Natural killer cell treated with Interleukin-12 subunit alpha and Interleukin-12 subunit beta and Interleukin-15 and Interleukin-18, amount 100 ng/mL, for 72 hours (primary cell): ENCODE results near the gene DNAJB8. TPM values are rescaled to one million over a fixed set of nuclear protein-coding genes. Genes with fewer than 3 reads are reported as not detected.

ENCODE experiments used
- ATAC-seq, 2 donors: fragments of 150-1000 bp; cut with Tn5 transposase in 1 of 2; sonication (Bioruptor Pico), chemical (Tn5 transposase) in 1 of 2; 2 replicates each; pipeline ENCODE4 v1.10.0; 2021
- DNase-seq: peaks from one replicate; pipeline ENCODE4 v3.0.0; 2022; ENCODE audit warnings: low spot score
- H3K27ac Mint-ChIP-seq, 2 donors: 1 replicate in 1 of 2; 2 replicates in 1 of 2; pipeline ENCODE4 v1.8.0; 2022; ENCODE audit warnings: mixed read lengths in 2 of 2, mild to moderate bottlenecking in 1 of 2, moderate library complexity in 1 of 2
- H3K27me3 Mint-ChIP-seq, 2 donors: 1 replicate in 1 of 2; 2 replicates in 1 of 2; pipeline ENCODE4 v1.8.0; 2022; ENCODE audit warnings: mixed read lengths in 2 of 2
- H3K36me3 Mint-ChIP-seq: one replicate; pipeline ENCODE4 v1.8.0; 2022; ENCODE audit warnings: mixed read lengths
- H3K4me1 Mint-ChIP-seq, 2 donors: 1 replicate in 1 of 2; 2 replicates in 1 of 2; pipeline ENCODE4 v1.8.0; 2022; ENCODE audit warnings: low read depth in 2 of 2, mixed read lengths in 2 of 2, mild to moderate bottlenecking in 1 of 2
- H3K4me3 Mint-ChIP-seq: one replicate; pipeline ENCODE4 v1.8.0; 2022; ENCODE audit warnings: mixed read lengths
- H3K9me3 Mint-ChIP-seq: 2 replicates; pipeline ENCODE4 v1.8.0; 2022; ENCODE audit warnings: mixed read lengths
- total RNA-seq, 2 donors: library from RNA; stranded (reverse); gene quantifications; one replicate each; pipeline ENCODE4 v1.2.3, GENCODE V29; 2022

The DNAJB8 gene
- total RNA-seq, 2 donors from 2014 or later = not detected

GRCh38 chr3:128490915-128491690, 24.4 kb upstream of the DNAJB8 start:
- peaks cover 36 to 42% of the 10 kb centered on the region in 2 donors for H3K27me3 Mint-ChIP-seq
- H3K4me3 Mint-ChIP-seq = no peak overlapping the region
- ATAC-seq = no peak
- H3K9me3 Mint-ChIP-seq = no peaks in the 10 kb centered on the region
- H3K4me1 Mint-ChIP-seq = peaks cover 5 to 6% of the 10 kb centered on the region in 2 donors
- no peak for DNase-seq
- H3K36me3 Mint-ChIP-seq = no peaks in the 10 kb centered on the region
- H3K27ac Mint-ChIP-seq = peak overlapping the region in 1 of 2 donors; percentile 43

- H3K4me1 Mint-ChIP-seq = peaks cover 5 to 6% of the 10 kb centered on the region in 2 donors
- peak; percentile 42 for DNase-seq
- no peak for ATAC-seq
- no peak overlapping the region for H3K4me3 Mint-ChIP-seq
- no peaks in the 10 kb centered on the region for H3K9me3 Mint-ChIP-seq
- peaks cover 35 to 41% of the 10 kb centered on the region in 2 donors for H3K27me3 Mint-ChIP-seq
- no peak overlapping the region for H3K27ac Mint-ChIP-seq
- no peaks in the 10 kb centered on the region for H3K36me3 Mint-ChIP-seq
Measured at GRCh38 chr3:128490650-128490914, 23.9 kb upstream of the DNAJB8 start.

GRCh38 chr3:128489927-128490649, 23.4 kb upstream of the DNAJB8 start:
- Mint-ChIP-seq H3K4me1 (peaks cover 5 to 6% of the 10 kb centered on the region in 2 donors), H3K4me3 (peak overlapping the region; percentile 60), H3K27ac (no peak overlapping the region), H3K27me3 (peaks cover 37 to 41% of the 10 kb centered on the region in 2 donors), H3K9me3 (no peaks in the 10 kb centered on the region), H3K36me3 (no peaks in the 10 kb centered on the region)
- ATAC-seq (no peak), DNase-seq (peak; percentile 58)

- Mint-ChIP-seq H3K4me3 (peak overlapping the region; percentile 60), H3K9me3 (no peaks in the 10 kb centered on the region), H3K27ac (no peak overlapping the region), H3K4me1 (peaks cover 5 to 6% of the 10 kb centered on the region in 2 donors), H3K27me3 (peaks cover 34 to 41% of the 10 kb centered on the region in 2 donors), H3K36me3 (no peaks in the 10 kb centered on the region)
- DNase-seq (no peak), ATAC-seq (no peak)
Measured at GRCh38 chr3:128489674-128489926, 22.9 kb upstream of the DNAJB8 start.

- peak overlapping the region; percentile 60 for H3K4me3 Mint-ChIP-seq
- H3K36me3 Mint-ChIP-seq = no peaks in the 10 kb centered on the region
- H3K4me1 Mint-ChIP-seq = peaks cover 5 to 6% of the 10 kb centered on the region in 2 donors
- H3K27me3 Mint-ChIP-seq = peaks cover 33 to 41% of the 10 kb centered on the region in 2 donors
- no peaks in the 10 kb centered on the region for H3K9me3 Mint-ChIP-seq
- DNase-seq (peak; percentile 60), ATAC-seq (peak in 1 of 2 donors; percentile 3)
- H3K27ac Mint-ChIP-seq = no peak overlapping the region
Measured at GRCh38 chr3:128488991-128489673, 22.4 kb upstream of the DNAJB8 start.

- H3K4me3 Mint-ChIP-seq = peak overlapping the region; percentile 48
- no peaks in the 10 kb centered on the region for H3K9me3 Mint-ChIP-seq
- peak; percentile 50 for DNase-seq
- H3K4me1 Mint-ChIP-seq = peaks cover 5 to 6% of the 10 kb centered on the region in 2 donors
- no peak overlapping the region for H3K27ac Mint-ChIP-seq
- no peak for ATAC-seq
- H3K27me3 Mint-ChIP-seq = peaks cover 35 to 43% of the 10 kb centered on the region in 2 donors
- H3K36me3 Mint-ChIP-seq = no peaks in the 10 kb centered on the region
Measured at GRCh38 chr3:128488636-128488990, 21.9 kb upstream of the DNAJB8 start.

- ATAC-seq = peak; percentile 41 to 61
- Mint-ChIP-seq H3K36me3 (no peaks in the 10 kb centered on the region), H3K4me1 (peaks cover 9% of the 10 kb centered on the region in 2 donors), H3K4me3 (peak overlapping the region; percentile 85), H3K27ac (no peak overlapping the region), H3K27me3 (peaks cover 39 to 49% of the 10 kb centered on the region in 2 donors), H3K9me3 (no peaks in the 10 kb centered on the region)
- DNase-seq = peak; percentile 61
Measured at GRCh38 chr3:128487813-128488635, 21.3 kb upstream of the DNAJB8 start.

GRCh38 chr3:128487538-128487812, 20.8 kb upstream of the DNAJB8 start:
- H3K27me3 Mint-ChIP-seq = peaks cover 42 to 54% of the 10 kb centered on the region in 2 donors
- peak overlapping the region in 1 of 2 donors; percentile 35 for H3K27ac Mint-ChIP-seq
- ATAC-seq = peak in 1 of 2 donors; percentile 3
- H3K4me1 Mint-ChIP-seq = peaks cover 10% of the 10 kb centered on the region in 2 donors
- no peaks in the 10 kb centered on the region for H3K9me3 Mint-ChIP-seq
- peak overlapping the region; percentile 85 for H3K4me3 Mint-ChIP-seq
- H3K36me3 Mint-ChIP-seq = no peaks in the 10 kb centered on the region
- no peak for DNase-seq

- Mint-ChIP-seq H3K27ac (peak overlapping the region in 1 of 2 donors; percentile 35), H3K4me1 (peaks cover 10% of the 10 kb centered on the region in 2 donors), H3K9me3 (no peaks in the 10 kb centered on the region), H3K36me3 (no peaks in the 10 kb centered on the region), H3K27me3 (peaks cover 47 to 58% of the 10 kb centered on the region in 2 donors), H3K4me3 (peak overlapping the region; percentile 85)
- DNase-seq (peak; percentile 57), ATAC-seq (no peak)
Measured at GRCh38 chr3:128486681-128487537, 20.2 kb upstream of the DNAJB8 start.

GRCh38 chr3:128486205-128486628, 19.5 kb upstream of the DNAJB8 start:
- Mint-ChIP-seq H3K36me3 (no peaks in the 10 kb centered on the region), H3K27me3 (peaks cover 46 to 53% of the 10 kb centered on the region in 2 donors), H3K27ac (no peak overlapping the region), H3K4me1 (peaks cover 10% of the 10 kb centered on the region in 2 donors), H3K4me3 (peak overlapping the region; percentile 85), H3K9me3 (no peaks in the 10 kb centered on the region)
- no peak for DNase-seq
- no peak for ATAC-seq

- H3K27ac Mint-ChIP-seq = peak overlapping the region in 1 of 2 donors; percentile 14
- ATAC-seq (no peak), DNase-seq (no peak)
- no peak overlapping the region for H3K4me3 Mint-ChIP-seq
- peaks cover 10% of the 10 kb centered on the region in 2 donors for H3K4me1 Mint-ChIP-seq
- no peaks in the 10 kb centered on the region for H3K36me3 Mint-ChIP-seq
- H3K9me3 Mint-ChIP-seq = no peaks in the 10 kb centered on the region
- H3K27me3 Mint-ChIP-seq = peaks cover 48 to 53% of the 10 kb centered on the region in 2 donors
Measured at GRCh38 chr3:128485282-128486204, 18.9 kb upstream of the DNAJB8 start.
